HepG2 (cell line): ENCODE measurements around the gene CSTPP1. TPM values are rescaled to one million over a fixed set of nuclear protein-coding genes. Genes with fewer than 3 reads are reported as not detected.

ENCODE experiments used
- ATAC-seq: fragments of 200-7000 bp; cut with Tn5 transposase; 3 replicates; pipeline ENCODE4 v1.9.1; 2020; ENCODE audit warnings: mild to moderate bottlenecking, moderate library complexity
- BruUV-seq: library from RNA; stranded (reverse); fragments of 400-500 nt; replicated peaks from 2 replicates; lab custom pipeline; 2021; lab: Mats Ljungman, UMichigan
- CTCF ChIA-PET: fragments of 300-600 bp; formaldehyde crosslinking; extraction: SDS; loops from one replicate; lab custom pipeline; 2021; ENCODE audit warnings: low total read pairs, inconsistent platforms, low intra/inter-chr PET ratio; lab: Yijun Ruan, JAX
- POLR2A ChIA-PET: fragments of 350-600 bp; sonication (Branson Sonifier 250); formaldehyde crosslinking; loops from one replicate; lab custom pipeline; 2020; ENCODE audit warnings: antibody characterized with exemption, inconsistent platforms; lab: Yijun Ruan, JAX
- DNase-seq: peaks from one replicate; pipeline ENCODE4 v3.0.0-alpha.2; 2015; ENCODE audit warnings: low spot score
- FAIRE-seq: peaks from 3 replicates; lab custom pipeline; 2011; peaks lifted over from hg19 to GRCh38; lab: Jason Lieb, UNC
- H2AFZ ChIP-seq: one replicate; pipeline ENCODE4 v1.6.1; 2011; ENCODE audit warnings: low read length, inconsistent platforms
- H3K27ac ChIP-seq: fragments of 300-600 bp; 3 replicates; pipeline ENCODE4 v1.8.0; 2011; ENCODE audit warnings: mixed run types, mild to moderate bottlenecking, mixed read lengths, low read length, inconsistent platforms; ENCODE audit not compliant: insufficient read depth; ENCODE audit errors: extremely low read length
- H3K27me3 ChIP-seq, 2 experiments: fragments of 200-600 bp in 1 of 2; 2 replicates in 1 of 2; 3 replicates in 1 of 2; pipeline versions ENCODE4 v1.6.0 to v1.8.0; 2011; ENCODE audit warnings: low read length in 2 of 2, mild to moderate bottlenecking in 2 of 2, moderate library complexity in 2 of 2, inconsistent platforms in 1 of 2; ENCODE audit not compliant: insufficient read depth in 2 of 2, control insufficient read depth in 1 of 2
- H3K36me3 ChIP-seq, 2 experiments: fragments of 200-600 bp in 1 of 2; replicated peaks in 1 of 2; 2 replicates in 1 of 2; 3 replicates in 1 of 2; pipeline versions ENCODE4 v1.5.1 to v1.8.0; 2011; ENCODE audit warnings: low read length in 2 of 2, inconsistent platforms in 1 of 2; ENCODE audit not compliant: insufficient read depth in 2 of 2, control insufficient read depth in 1 of 2
- H3K4me1 ChIP-seq: 2 replicates; pipeline ENCODE4 v1.5.1; 2012; ENCODE audit warnings: low read length, inconsistent platforms; ENCODE audit not compliant: insufficient read depth
- H3K4me2 ChIP-seq: 2 replicates; pipeline ENCODE4 v1.6.0; 2011; ENCODE audit warnings: low read depth, low read length, inconsistent platforms
- H3K4me3 ChIP-seq, 3 experiments: fragments of 200-600 bp in 1 of 3; sonication (generic), shearing (Covaris generic) in 1 of 3; replicated peaks in 1 of 3; 2 replicates each; pipeline ENCODE4 v1.5.1; 2011 to 2016; ENCODE audit warnings: low read length in 3 of 3, inconsistent platforms in 2 of 3, low read depth in 2 of 3, mild to moderate bottlenecking in 2 of 3, control low read depth in 1 of 3, mixed read lengths in 1 of 3; ENCODE audit not compliant: insufficient read depth in 1 of 3
- H3K79me2 ChIP-seq: one replicate; pipeline ENCODE4 v1.6.1; 2011; ENCODE audit warnings: low read length, inconsistent platforms; ENCODE audit not compliant: insufficient read depth
- H3K9ac ChIP-seq: 2 replicates; pipeline ENCODE4 v1.6.0; 2011; ENCODE audit warnings: mild to moderate bottlenecking, low read depth, low read length, inconsistent platforms; ENCODE audit not compliant: insufficient read depth
- H3K9me3 ChIP-seq: 2 replicates; pipeline ENCODE4 v1.5.1; 2012; ENCODE audit warnings: mild to moderate bottlenecking, low read length
- H4K20me1 ChIP-seq: 2 replicates; pipeline ENCODE4 v1.6.0; 2011; ENCODE audit warnings: inconsistent platforms, mild to moderate bottlenecking, low read length, moderate library complexity; ENCODE audit not compliant: insufficient read depth
- CCDC6 ChIP-seq: sonication (generic); formaldehyde crosslinking; IDR thresholded peaks from 2 replicates; pipeline ENCODE4 v1.8.1; 2022; ENCODE audit warnings: mild to moderate bottlenecking, missing genetic modification reagents, moderate library complexity
- HNRNPK ChIP-seq: fragments of 200-400 bp; formaldehyde crosslinking; IDR thresholded peaks from 2 replicates; pipeline ENCODE4 v1.6.1; 2018; ENCODE audit warnings: low read length, low read depth, moderate library complexity, mild to moderate bottlenecking; ENCODE audit not compliant: poor library complexity, severe bottlenecking
- KMT2A ChIP-seq: sonication (generic); formaldehyde crosslinking; IDR thresholded peaks from 2 replicates; pipeline ENCODE4 v1.4.0; 2020; ENCODE audit warnings: missing genetic modification reagents
- SP4 ChIP-seq: sonication (generic); formaldehyde crosslinking; IDR thresholded peaks from 2 replicates; pipeline ENCODE4 v1.8.1; 2023; ENCODE audit warnings: mild to moderate bottlenecking, missing genetic modification reagents
- ZNF230 ChIP-seq: sonication (generic); formaldehyde crosslinking; IDR thresholded peaks from 2 replicates; pipeline ENCODE4 v1.4.0; 2020; ENCODE audit warnings: mild to moderate bottlenecking, missing genetic modification reagents
- ZNF468 ChIP-seq: sonication (generic); formaldehyde crosslinking; IDR thresholded peaks from 2 replicates; pipeline ENCODE4 v1.8.0; 2022; ENCODE audit warnings: mild to moderate bottlenecking, moderate library complexity, missing genetic modification reagents
- ZNF558 ChIP-seq: sonication (generic); formaldehyde crosslinking; IDR thresholded peaks from 2 replicates; pipeline ENCODE4 v1.9.0; 2022; ENCODE audit warnings: mild to moderate bottlenecking, missing genetic modification reagents, borderline replicate concordance
- ZNF850 ChIP-seq: sonication (generic); formaldehyde crosslinking; conservative IDR thresholded peaks from 2 replicates; pipeline ENCODE4 v1.9.0; 2021; ENCODE audit warnings: mild to moderate bottlenecking, missing genetic modification reagents
- WGBS: methylation state at CpG from one replicate; pipeline ENCODE4 v1.1.6; 2017; ENCODE audit warnings: low lambda C conversion rate; 5-methylcytosine and 5-hydroxymethylcytosine counted together
- in situ Hi-C: cut with HindIII; loops from 2 replicates; pipeline ENCODE4 v1.10.0; 2017; ENCODE audit warnings: low pct_unique_long_range_greater_than_20kb; ENCODE audit not compliant: extremely low pct_ligation_motif_present
- intact Hi-C: fragments of 100-400 bp; cut with micrococcal nuclease; formaldehyde crosslinking; loops from one replicate; pipeline ENCODE4 v1.10.0; 2022; ENCODE audit not compliant: unreplicated experiment
- polyA plus RNA-seq, 8 experiments: library from polyadenylated mRNA; depleted of rRNA in 3 of 8; stranded (reverse) in 7 of 8; unstranded in 1 of 8; fragments of >200 nt; fragmentation: Illumina TruSeq in 4 of 8; extraction: Trizol in 4 of 8; gene quantifications; 2 replicates each; pipeline versions ENCODE4 v1.2.1 to v1.2.3, GENCODE V29; 2011 to 2016; ENCODE audit warnings: low read depth in 4 of 8, missing spikeins in 1 of 8, mixed read lengths in 1 of 8; ENCODE audit not compliant: insufficient read depth in 1 of 8
- total RNA-seq, 5 experiments: library from RNA; depleted of rRNA; stranded (reverse); fragments of >200 nt; fragmentation: Illumina TruSeq; extraction: Trizol; gene quantifications; 2 replicates each; pipeline ENCODE4 v1.2.3, GENCODE V29; 2016; ENCODE audit warnings: low read depth in 1 of 5
- TF ChIP-seq, protein P1 (sequence below): sonication (generic); formaldehyde crosslinking; IDR thresholded peaks from 2 replicates; pipeline ENCODE4 v1.8.0; 2022; ENCODE audit warnings: mild to moderate bottlenecking, missing genetic modification reagents
- TF ChIP-seq, protein P2 (sequence below): sonication (generic); formaldehyde crosslinking; IDR thresholded peaks from 2 replicates; pipeline ENCODE4 v1.8.0; 2022; ENCODE audit warnings: missing genetic modification reagents, mild to moderate bottlenecking, inconsistent platforms, borderline replicate concordance
- TF ChIP-seq, protein P3 (sequence below): sonication (generic); formaldehyde crosslinking; IDR thresholded peaks from 2 replicates; pipeline ENCODE4 v1.9.0; 2021; ENCODE audit warnings: missing genetic modification reagents, mild to moderate bottlenecking, borderline replicate concordance
- TF ChIP-seq, protein P4 (sequence below): sonication (generic); formaldehyde crosslinking; IDR thresholded peaks from 2 replicates; pipeline ENCODE4 v1.5.0; 2020; ENCODE audit warnings: missing genetic modification reagents, mild to moderate bottlenecking, borderline replicate concordance
- TF ChIP-seq, protein P5 (sequence below): IDR thresholded peaks from 2 replicates; pipeline ENCODE4 v1.6.1; 2012; ENCODE audit warnings: low read depth, low read length, improper control_type of control experiment
- TF ChIP-seq, protein P6 (sequence below): sonication (generic); formaldehyde crosslinking; IDR thresholded peaks from 2 replicates; pipeline ENCODE4 v1.4.0; 2020; ENCODE audit warnings: missing genetic modification reagents, low read depth, mild to moderate bottlenecking, borderline replicate concordance

Gene CSTPP1
- total and polyA plus RNA-seq, 2 of the 13 experiments (the other 11 are each of a cell fraction or from before 2014, with no cell fraction given): 12.3 to 14.6 TPM

- FAIRE-seq (no peak), DNase-seq (no peak), ATAC-seq (no peak)
- Histone ChIP-seq H3K36me3 (peaks cover 18 to 47% of the 10 kb centered on the region in 2 experiments), H4K20me1 (no peaks in the 10 kb centered on the region), H3K9ac (no peak overlapping the region), H3K9me3 (no peaks in the 10 kb centered on the region), H3K27ac (no peak overlapping the region), H3K27me3 (no peaks in the 10 kb centered on the region), H2AFZ (no peak overlapping the region), H3K4me3 (no peak overlapping the region), H3K4me1 (no peaks in the 10 kb centered on the region), H3K79me2 (no peaks in the 10 kb centered on the region), H3K4me2 (no peak overlapping the region)
- ChIA-PET POLR2A (no interaction called here), CTCF (interaction anchor here (1.0 kb wide), 1 partner anchor 261 kb away, joined by 3 read pairs; no protein-coding TSS in a partner anchor)
- TF ChIP-seq ZNF230 (CRISPR knock-in tag) (no peak), HNRNPK (no peak), CCDC6 (CRISPR knock-in tag) (no peak), ZNF558 (CRISPR knock-in tag) (no peak), KMT2A (CRISPR knock-in tag) (no peak), SP4 (CRISPR knock-in tag) (no peak), ZNF468 (CRISPR knock-in tag) (no peak), ZNF850 (CRISPR knock-in tag) (no peak)
- TF ChIP-seq, protein P1, sequence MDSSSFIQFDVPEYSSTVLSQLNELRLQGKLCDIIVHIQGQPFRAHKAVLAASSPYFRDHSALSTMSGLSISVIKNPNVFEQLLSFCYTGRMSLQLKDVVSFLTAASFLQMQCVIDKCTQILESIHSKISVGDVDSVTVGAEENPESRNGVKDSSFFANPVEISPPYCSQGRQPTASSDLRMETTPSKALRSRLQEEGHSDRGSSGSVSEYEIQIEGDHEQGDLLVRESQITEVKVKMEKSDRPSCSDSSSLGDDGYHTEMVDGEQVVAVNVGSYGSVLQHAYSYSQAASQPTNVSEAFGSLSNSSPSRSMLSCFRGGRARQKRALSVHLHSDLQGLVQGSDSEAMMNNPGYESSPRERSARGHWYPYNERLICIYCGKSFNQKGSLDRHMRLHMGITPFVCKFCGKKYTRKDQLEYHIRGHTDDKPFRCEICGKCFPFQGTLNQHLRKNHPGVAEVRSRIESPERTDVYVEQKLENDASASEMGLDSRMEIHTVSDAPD (CRISPR knock-in tag): no peak
- TF ChIP-seq, protein P2, sequence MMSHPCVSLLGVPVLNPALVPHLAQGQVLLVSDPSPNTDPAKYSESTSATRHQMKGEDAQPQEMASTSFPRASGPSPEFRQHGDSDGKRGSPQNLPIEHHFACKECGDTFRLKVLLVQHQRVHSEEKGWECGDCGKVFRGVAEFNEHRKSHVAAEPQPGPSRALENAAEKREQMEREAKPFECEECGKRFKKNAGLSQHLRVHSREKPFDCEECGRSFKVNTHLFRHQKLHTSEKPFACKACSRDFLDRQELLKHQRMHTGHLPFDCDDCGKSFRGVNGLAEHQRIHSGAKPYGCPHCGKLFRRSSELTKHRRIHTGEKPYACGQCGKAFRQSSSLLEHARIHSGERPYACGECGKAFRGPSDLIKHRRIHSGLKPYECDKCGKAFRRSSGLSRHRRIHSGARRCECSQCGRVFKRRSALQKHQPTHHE (CRISPR knock-in tag): no peak
- TF ChIP-seq, protein P3, sequence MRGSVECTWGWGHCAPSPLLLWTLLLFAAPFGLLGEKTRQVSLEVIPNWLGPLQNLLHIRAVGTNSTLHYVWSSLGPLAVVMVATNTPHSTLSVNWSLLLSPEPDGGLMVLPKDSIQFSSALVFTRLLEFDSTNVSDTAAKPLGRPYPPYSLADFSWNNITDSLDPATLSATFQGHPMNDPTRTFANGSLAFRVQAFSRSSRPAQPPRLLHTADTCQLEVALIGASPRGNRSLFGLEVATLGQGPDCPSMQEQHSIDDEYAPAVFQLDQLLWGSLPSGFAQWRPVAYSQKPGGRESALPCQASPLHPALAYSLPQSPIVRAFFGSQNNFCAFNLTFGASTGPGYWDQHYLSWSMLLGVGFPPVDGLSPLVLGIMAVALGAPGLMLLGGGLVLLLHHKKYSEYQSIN (CRISPR knock-in tag): no peak
- TF ChIP-seq, protein P4, sequence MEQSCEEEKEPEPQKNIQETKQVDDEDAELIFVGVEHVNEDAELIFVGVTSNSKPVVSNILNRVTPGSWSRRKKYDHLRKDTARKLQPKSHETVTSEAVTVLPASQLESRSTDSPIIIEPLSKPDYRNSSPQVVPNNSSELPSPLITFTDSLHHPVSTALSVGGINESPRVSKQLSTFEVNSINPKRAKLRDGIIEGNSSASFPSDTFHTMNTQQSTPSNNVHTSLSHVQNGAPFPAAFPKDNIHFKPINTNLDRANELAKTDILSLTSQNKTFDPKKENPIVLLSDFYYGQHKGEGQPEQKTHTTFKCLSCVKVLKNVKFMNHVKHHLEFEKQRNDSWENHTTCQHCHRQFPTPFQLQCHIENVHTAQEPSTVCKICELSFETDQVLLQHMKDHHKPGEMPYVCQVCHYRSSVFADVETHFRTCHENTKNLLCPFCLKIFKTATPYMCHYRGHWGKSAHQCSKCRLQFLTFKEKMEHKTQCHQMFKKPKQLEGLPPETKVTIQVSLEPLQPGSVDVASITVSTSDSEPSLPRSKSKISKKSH (CRISPR knock-in tag): no peak
- TF ChIP-seq, protein P5, sequence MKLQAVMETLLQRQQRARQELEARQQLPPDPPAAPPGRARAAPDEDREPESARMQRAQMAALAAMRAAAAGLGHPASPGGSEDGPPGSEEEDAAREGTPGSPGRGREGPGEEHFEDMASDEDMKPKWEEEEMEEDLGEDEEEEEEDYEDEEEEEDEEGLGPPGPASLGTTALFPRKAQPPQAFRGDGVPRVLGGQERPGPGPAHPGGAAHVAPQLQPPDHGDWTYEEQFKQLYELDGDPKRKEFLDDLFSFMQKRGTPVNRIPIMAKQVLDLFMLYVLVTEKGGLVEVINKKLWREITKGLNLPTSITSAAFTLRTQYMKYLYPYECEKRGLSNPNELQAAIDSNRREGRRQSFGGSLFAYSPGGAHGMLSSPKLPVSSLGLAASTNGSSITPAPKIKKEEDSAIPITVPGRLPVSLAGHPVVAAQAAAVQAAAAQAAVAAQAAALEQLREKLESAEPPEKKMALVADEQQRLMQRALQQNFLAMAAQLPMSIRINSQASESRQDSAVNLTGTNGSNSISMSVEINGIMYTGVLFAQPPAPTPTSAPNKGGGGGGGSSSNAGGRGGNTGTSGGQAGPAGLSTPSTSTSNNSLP: no peak
- TF ChIP-seq, protein P6, sequence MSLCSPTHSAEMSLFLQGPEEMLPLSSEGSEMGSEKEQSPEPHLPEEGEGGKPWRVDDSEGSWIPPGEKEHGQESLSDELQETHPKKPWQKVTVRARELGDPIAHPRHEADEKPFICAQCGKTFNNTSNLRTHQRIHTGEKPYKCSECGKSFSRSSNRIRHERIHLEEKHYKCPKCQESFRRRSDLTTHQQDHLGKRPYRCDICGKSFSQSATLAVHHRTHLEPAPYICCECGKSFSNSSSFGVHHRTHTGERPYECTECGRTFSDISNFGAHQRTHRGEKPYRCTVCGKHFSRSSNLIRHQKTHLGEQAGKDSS (CRISPR knock-in tag): no peak
- in situ Hi-C loops (no loop called here), intact Hi-C loops (no loop called here)
- 99% methylated on average over 2 of the region's 2 CpGs for WGBS
- BruUV-seq: no TSS peak
Measured at GRCh38 chr11:46892109-46892508, 44.5 kb upstream of the CSTPP1 start.
